GM10847 (cell line): Measurements from ENCODE around the gene PPM1E.

ENCODE experiments used
- POLR2A ChIP-seq: IDR thresholded peaks from 2 replicates; pipeline ENCODE4 v1.6.1; 2011; ENCODE audit not compliant: insufficient read length; ENCODE audit errors: extremely low read depth

The PPM1E gene

GRCh38 chr17:58758890-58759289 lies 3.2 kb downstream of the PPM1E start:
- no peak for TF ChIP-seq POLR2A

DNA sequence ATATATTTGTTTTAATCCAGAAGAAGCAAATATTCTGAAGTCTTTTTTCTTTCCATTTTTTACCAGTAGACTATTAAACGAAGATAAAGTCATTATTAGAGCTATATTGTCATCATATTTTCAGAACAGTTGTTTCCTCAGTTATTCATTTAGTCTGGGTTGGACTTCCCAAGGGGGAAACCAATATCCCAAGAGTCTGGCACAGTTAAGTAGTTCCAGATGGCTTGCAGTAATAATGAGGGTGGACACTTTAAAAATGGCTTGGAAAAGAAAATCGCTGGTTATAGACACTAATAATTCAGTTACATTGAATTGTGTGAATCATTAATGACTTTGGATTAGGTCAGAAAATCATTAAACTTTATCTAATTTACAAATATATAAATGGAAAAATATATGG lies 3.9 kb downstream of the PPM1E start:
- no peak for TF ChIP-seq POLR2A

DNA sequence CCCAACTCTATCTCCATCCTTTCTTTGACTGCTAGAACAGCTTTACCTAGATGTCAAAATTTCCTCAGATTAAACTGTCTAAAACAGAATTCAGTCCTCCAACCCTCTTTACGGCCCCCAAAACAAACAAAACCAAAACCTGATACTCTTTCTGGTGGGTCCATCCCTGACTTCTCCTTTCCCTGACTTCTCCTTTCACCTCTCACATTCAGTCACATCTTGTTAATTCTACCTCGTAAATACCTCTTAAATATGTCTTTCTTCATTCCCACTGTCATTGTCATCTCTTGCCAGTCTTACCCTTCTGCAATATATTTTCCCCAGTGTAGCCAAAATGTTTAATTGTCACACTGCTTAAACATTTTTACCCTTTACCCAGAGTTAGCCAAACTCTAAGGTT lies 4.6 kb downstream of the PPM1E start:
- no peak for TF ChIP-seq POLR2A

- no peak for TF ChIP-seq POLR2A
These were observed 7.6 kb downstream of the PPM1E start for GRCh38 chr17:58763263-58763662.

DNA sequence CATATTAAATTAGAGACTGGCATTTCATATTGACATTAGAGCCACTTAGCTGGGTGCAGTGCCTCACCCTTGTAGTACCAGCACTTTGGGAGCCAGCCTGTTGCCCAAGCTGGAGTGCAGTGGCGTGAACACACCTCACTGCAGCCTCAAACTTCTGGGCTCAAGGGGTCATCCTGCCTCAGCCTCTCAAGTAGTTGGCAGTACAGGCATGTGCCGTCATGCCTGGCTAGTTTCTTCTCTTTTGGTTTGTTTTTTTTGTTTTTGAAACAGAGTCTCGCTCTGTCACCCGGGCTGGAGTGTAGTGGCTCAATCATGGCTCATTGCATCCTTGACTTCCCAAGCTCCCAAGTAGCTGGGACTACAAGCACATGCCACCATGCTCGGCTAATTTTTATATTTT lies 8.7 kb downstream of the PPM1E start:
- TF ChIP-seq POLR2A = no peak

DNA sequence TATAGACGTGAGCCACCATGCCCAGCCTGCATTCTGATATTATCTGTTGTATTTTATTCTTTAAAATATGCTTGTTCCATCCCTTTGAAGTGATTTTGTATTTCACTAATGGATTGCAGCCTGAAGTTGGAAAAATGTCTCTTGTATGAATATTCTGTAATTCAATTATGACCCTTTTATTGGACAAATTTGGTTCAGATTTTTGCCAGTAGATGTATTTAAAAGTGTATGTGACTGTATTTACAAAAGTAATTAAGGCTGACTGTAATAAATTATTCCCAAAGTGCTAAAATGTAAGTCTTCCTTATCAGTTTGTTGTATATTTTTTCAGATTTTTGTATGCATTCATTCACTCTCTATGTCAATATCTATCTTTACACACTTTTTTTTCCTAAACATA lies 23.8 kb downstream of the PPM1E start:
- no peak for TF ChIP-seq POLR2A

GRCh38 chr17:58783380-58783779 lies 27.7 kb downstream of the PPM1E start:
- no peak for TF ChIP-seq POLR2A

DNA sequence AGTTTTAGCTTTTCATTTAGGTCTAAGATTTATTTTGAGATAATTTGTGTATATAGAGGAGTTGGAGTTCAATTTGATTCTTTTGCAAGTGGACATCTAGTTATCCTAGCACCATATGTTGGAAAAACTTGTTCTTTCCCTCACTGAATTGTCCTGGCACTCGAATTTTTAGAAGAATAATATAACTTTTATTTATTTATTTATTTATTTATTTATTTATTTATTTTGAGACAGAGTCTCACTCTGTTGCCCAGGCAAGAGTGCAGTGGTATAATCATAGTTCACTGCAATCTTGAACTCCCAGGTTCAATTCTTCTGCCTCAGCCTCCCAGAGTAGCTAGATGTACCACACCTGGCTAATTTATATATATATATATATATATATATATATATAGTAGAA lies 29.4 kb downstream of the PPM1E start:
- no peak for TF ChIP-seq POLR2A

GRCh38 chr17:58786586-58787295 lies 31.1 kb downstream of the PPM1E start:
- no peak for TF ChIP-seq POLR2A

- TF ChIP-seq POLR2A = no peak
These were observed 32.5 kb downstream of the PPM1E start for GRCh38 chr17:58788199-58788598.

DNA sequence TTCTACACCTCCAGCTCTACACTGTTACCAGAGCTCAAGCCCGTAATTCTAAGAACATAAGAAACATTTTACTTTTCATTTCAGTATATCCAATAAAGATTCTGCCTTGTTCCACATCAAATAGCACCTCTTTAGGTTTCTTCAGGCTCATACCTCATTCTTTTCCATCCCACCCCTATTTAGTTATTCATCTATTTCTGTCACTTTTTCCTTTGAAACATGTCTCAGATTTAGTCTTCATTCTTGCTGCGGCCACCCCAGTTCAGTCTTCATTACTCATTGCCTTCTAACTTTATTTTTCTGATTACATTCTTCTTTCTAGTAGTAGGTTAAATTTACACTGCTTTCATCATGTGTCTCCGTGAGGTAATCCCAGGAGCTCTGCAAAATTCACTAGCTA lies 33.5 kb downstream of the PPM1E start:
- TF ChIP-seq POLR2A = no peak

- no peak for TF ChIP-seq POLR2A
These were observed 34.2 kb downstream of the PPM1E start for GRCh38 chr17:58789831-58790230.

GRCh38 chr17:58802188-58802587 lies 46.5 kb downstream of the PPM1E start:
- no peak for TF ChIP-seq POLR2A

- no peak for TF ChIP-seq POLR2A
These were observed 50.4 kb downstream of the PPM1E start for GRCh38 chr17:58806046-58806445.

DNA sequence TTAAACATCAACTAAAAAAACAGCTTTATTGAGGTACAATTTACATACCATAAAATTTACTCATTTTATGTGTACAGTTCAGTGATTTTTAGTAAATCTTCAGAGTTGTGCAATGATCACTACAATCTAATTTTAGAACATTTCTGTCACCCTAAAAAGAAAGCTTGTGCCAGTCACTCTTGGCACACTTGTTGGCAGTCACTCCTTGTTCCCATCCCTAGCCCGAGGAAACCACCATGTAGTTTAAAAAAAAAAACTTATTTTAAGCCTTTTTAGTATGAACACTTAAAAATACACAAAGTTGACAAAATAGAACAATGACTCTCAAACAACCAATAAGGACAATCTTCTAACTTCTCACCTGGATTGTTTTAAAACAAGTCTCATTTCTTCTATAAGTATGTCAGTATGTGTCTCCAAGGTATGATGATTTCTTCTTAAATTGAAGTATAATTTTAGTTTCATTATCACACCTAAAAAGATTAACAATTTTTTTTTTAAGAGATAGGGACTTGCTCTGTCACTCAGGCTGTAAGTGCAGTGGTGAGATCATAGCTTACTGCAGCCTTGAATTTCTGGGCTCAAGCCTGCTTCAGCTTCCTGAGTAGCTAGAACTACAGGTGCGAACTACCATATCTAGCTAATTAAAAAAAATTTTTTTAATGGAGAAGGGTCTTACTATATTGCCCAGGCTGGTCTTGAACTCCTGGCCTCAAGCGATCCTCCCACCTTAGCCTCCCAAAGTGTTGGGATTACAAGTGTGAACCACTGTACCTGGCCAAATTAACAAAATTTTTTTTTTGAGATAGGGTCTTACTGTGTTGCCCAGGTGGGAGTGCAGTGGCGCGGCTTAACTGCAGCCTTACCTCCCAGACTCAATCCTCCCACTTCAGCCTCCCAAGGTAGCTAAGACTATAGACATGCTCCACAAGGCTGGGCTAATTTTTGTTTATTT lies 53.2 kb downstream of the PPM1E start:
- TF ChIP-seq POLR2A = no peak

- TF ChIP-seq POLR2A = no peak
These were observed 53.9 kb downstream of the PPM1E start for GRCh38 chr17:58809564-58809936.
